Esophagus muscularis mucosa (tissue), 4 donors: ENCODE measurements around the gene CAMKMT. TPM values are rescaled to one million over a fixed set of nuclear protein-coding genes. Genes with fewer than 3 reads are reported as not detected.

Source experiments
- DNase-seq: peaks from one replicate; pipeline ENCODE4 v3.0.0-alpha.2; 2017; ENCODE audit errors: extremely low spot score
- H3K27ac ChIP-seq, 4 donors: fragments of 200-600 bp; sonication (generic); replicated peaks in 1 of 4; 1 replicate in 3 of 4; 2 replicates in 1 of 4; pipeline ENCODE4 v1.5.1; 2016 to 2019; ENCODE audit warnings: mild to moderate bottlenecking in 1 of 4
- H3K27me3 ChIP-seq, 4 donors: fragments of 200-600 bp; sonication (generic); one replicate each; pipeline versions ENCODE4 v1.5.1 to v1.6.0; 2016 to 2019
- H3K36me3 ChIP-seq, 4 donors: fragments of 200-600 bp; sonication (generic); one replicate each; pipeline ENCODE4 v1.5.1; 2016 to 2019
- H3K4me1 ChIP-seq, 4 donors: fragments of 200-600 bp; sonication (generic); one replicate each; pipeline ENCODE4 v1.5.1; 2016 to 2019
- H3K4me3 ChIP-seq, 4 donors: fragments of 200-600 bp; sonication (generic); 1 replicate in 2 of 4; 2 replicates in 2 of 4; pipeline ENCODE4 v1.5.1; 2016 to 2019; ENCODE audit warnings: mild to moderate bottlenecking in 4 of 4, moderate library complexity in 1 of 4
- H3K9me3 ChIP-seq, 4 donors: fragments of 200-600 bp; sonication (generic); 1 replicate in 3 of 4; 2 replicates in 1 of 4; pipeline ENCODE4 v1.5.1; 2016 to 2019
- EP300 ChIP-seq: sonication (generic); formaldehyde crosslinking; IDR thresholded peaks from one replicate; pipeline ENCODE4 v1.6.1; 2017; ENCODE audit warnings: antibody characterized with exemption
- POLR2A ChIP-seq: fragments of 450-650 bp; IDR thresholded peaks from one replicate; pipeline ENCODE4 v1.6.1; 2017; ENCODE audit warnings: antibody characterized with exemption, moderate library complexity, mild to moderate bottlenecking, low read depth
- POLR2AphosphoS5 ChIP-seq, 2 donors: sonication (generic); formaldehyde crosslinking; IDR thresholded peaks; one replicate each; pipeline ENCODE4 v1.6.1; 2017; ENCODE audit warnings: antibody characterized with exemption in 2 of 2
- WGBS: methylation state at CpG from one replicate; pipeline ENCODE4 v1.1.5; 2018; 5-methylcytosine and 5-hydroxymethylcytosine counted together
- intact Hi-C: fragments of 100-400 bp; cut with DNase I; formaldehyde crosslinking; loops from one replicate; pipeline ENCODE4 v1.15.1; 2023
- total RNA-seq, 4 donors: library from RNA; depleted of rRNA; stranded (reverse); fragments of >200 nt; gene quantifications; one replicate each; pipeline versions ENCODE4 v1.1.0 to v1.2.1, GENCODE V29; 2016
- TF ChIP-seq, protein P1 (sequence below), 3 experiments: fragments of 200-600 bp in 2 of 3; fragments of 450-650 bp in 1 of 3; sonication (generic) in 2 of 3; IDR thresholded peaks; one replicate each; pipeline ENCODE4 v1.5.1; 2017 to 2019; ENCODE audit warnings: antibody characterized with exemption in 3 of 3, mild to moderate bottlenecking in 2 of 3, moderate library complexity in 1 of 3

Gene CAMKMT
- total RNA-seq, 4 donors from 2014 or later, result 5.8 to 8.3 (median 6.9) TPM

DNA sequence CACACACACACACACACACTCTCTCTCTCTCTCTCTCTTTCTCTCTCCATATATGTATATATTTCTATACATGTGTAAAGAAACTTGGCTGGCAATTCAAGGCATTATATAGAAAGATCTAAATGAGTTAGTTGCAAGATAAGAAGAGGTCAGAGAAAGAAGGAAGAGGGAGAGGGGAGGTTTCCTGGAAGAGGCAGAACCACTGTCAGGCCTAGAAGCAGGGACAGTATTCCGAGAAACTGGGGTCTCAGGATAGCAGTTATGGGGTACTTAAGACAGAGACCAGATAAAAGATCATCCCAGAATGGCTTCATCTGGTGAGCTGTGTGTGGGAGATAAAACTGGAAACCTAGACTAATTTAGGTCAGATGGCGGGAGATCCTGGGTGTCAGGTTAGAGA is 180.8 kb downstream of the CAMKMT start:
- H3K9me3 ChIP-seq, result no peaks in the 10 kb centered on the region
- TF ChIP-seq, protein P1, sequence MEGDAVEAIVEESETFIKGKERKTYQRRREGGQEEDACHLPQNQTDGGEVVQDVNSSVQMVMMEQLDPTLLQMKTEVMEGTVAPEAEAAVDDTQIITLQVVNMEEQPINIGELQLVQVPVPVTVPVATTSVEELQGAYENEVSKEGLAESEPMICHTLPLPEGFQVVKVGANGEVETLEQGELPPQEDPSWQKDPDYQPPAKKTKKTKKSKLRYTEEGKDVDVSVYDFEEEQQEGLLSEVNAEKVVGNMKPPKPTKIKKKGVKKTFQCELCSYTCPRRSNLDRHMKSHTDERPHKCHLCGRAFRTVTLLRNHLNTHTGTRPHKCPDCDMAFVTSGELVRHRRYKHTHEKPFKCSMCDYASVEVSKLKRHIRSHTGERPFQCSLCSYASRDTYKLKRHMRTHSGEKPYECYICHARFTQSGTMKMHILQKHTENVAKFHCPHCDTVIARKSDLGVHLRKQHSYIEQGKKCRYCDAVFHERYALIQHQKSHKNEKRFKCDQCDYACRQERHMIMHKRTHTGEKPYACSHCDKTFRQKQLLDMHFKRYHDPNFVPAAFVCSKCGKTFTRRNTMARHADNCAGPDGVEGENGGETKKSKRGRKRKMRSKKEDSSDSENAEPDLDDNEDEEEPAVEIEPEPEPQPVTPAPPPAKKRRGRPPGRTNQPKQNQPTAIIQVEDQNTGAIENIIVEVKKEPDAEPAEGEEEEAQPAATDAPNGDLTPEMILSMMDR (IDR thresholded peaks at IDR 0.05), result no peak
- TF ChIP-seq POLR2A (no peak), POLR2AphosphoS5 (IDR thresholded peaks at IDR 0.05) (no peak)
- H3K4me3 ChIP-seq, result no peak overlapping the region
- intact Hi-C loops, result no loop called here
- H3K27me3 ChIP-seq, result no peaks in the 10 kb centered on the region
- peaks cover 0 to 13% (median 7%) of the 10 kb centered on the region in 4 donors for H3K4me1 ChIP-seq
- 89% methylated on average over 2 of the region's 2 CpGs for WGBS
- no peak overlapping the region for H3K27ac ChIP-seq
- no peaks in the 10 kb centered on the region for H3K36me3 ChIP-seq
- DNase-seq, result no peak

DNA sequence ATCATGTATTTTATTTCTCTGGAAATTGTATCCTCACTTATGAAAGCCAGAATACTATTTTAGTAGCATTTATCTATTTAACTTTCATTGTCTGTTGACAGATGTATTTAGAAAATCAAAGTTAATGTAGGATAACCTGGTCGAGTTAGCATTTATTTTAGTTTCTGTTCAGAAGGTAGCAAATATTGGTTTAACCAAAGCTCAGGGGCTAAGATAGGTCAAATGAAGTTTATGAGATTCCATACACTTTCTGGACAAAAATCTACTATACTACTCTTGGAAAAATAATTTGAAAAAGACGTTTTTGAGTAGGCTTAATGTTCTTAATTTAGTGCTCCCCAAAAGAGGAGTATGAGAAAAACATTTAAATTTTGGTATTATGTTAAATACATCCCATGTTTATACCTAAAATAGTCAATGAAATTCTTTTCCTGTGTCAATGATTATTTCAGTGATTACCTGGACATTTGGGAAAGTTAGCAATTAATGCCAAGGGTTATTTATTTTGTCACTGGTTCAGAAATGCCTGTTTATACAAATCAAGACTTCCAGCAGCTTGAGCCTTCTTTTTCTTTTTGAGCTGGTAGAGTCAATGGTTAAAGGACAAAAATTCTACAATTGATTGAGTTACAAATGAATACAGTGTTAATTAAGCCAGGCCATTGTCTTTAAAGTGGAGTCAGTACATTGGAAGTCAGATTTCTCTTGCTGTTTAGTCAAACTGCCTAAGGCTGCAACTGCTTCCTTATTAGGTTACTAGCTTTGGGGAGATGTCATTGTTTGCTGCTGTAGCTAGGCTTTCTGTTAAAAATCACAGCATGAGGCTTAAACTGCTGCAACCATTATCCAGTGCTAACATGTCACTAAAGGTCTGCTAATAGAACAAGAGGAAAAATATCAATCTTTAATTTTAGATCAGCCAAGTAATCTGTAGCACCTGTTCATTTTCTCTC is 182.3 kb downstream of the CAMKMT start:
- Histone ChIP-seq H3K27me3 (no peaks in the 10 kb centered on the region), H3K9me3 (no peaks in the 10 kb centered on the region), H3K27ac (no peak overlapping the region), H3K4me1 (peaks cover 0 to 13% (median 10%) of the 10 kb centered on the region in 4 donors), H3K4me3 (no peak overlapping the region), H3K36me3 (no peaks in the 10 kb centered on the region)
- no peak for DNase-seq
- TF ChIP-seq POLR2A, result no peak
- WGBS, result 52% methylated on average over 2 of the region's 2 CpGs
- intact Hi-C loops, result no loop called here

DNA sequence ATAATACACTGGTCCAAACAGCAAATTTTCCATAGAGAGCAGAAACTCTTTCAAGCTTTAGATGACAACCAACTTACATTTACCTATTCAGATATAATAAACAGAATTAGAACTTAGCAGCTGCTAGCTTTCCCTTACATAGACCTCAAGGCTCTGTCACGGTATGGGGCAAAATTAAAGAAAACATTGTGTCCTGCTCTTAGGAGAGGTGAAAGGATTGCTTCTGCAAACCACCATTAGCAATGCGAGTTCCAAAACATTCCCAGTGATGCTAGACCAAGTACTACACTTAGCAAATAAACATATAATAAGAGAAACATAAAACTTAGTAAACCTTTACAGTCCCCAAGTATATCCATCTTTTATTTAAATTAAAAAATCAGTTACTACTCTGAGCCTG is 183.3 kb downstream of the CAMKMT start:
- intact Hi-C loops, result no loop called here
- Histone ChIP-seq H3K4me1 (peaks cover 0 to 13% (median 10%) of the 10 kb centered on the region in 4 donors), H3K4me3 (no peak overlapping the region), H3K27ac (no peak overlapping the region), H3K9me3 (no peaks in the 10 kb centered on the region), H3K36me3 (no peaks in the 10 kb centered on the region), H3K27me3 (no peaks in the 10 kb centered on the region)
- no peak for DNase-seq
- TF ChIP-seq EP300 (no peak), POLR2A (no peak), POLR2AphosphoS5 (IDR thresholded peaks at IDR 0.05) (no peak)
- TF ChIP-seq, protein P1 (IDR thresholded peaks at IDR 0.05), result no peak
- WGBS, result 93% methylated on average over 2 of the region's 2 CpGs

DNA sequence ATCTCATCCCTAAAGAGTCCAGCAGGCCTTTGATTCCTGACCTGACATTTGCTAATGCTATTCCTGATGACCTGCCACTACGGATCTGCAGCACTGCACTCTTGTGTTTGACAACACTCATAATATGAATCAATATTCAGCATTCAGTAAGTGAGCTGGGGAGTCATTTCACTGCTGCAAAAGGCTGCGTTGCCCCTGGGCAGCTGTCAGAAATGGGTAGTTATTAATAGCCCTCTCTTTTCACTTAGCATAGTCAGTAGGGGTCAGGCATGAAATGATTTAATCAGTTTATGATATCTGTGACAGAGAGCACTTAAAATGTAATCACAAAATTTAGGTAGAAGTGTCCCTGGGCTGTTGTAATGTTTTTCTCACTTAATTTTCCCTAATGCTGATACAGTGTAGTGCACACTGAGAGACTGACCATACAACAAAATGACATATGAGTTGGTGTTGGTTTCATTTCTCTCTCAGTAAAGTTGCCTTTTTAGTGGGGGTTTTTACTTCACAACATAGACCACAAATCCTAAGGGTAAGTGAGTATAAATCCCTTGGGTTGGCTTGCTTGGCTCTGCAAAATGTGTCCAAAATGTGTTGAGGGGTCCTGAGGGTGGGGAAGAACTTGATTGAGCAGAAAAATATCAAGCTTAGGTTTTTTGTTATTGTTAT is 184.8 kb downstream of the CAMKMT start:
- intact Hi-C loops, result no loop called here
- peaks cover 0 to 13% (median 10%) of the 10 kb centered on the region in 4 donors for H3K4me1 ChIP-seq

DNA sequence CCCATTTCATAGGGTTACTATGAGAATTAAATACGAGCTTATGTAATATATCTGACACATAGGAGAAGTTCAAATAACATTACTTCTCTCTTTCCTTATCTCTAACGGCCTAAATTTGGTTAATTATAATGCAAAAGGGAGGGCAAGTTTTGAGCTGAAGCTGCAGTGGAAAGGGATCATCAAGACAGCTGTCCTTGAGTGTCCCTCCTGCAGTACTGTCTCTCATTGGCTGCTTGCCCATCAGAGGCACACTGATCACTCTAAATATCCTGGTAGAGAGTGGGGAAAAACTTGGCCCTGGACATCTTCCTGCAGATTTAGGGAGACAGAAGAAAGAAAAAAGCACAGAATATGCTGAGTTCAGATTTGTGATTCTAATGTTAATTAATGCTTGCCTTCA is 186.0 kb downstream of the CAMKMT start:
- H3K27me3 ChIP-seq, result no peaks in the 10 kb centered on the region
- H3K27ac ChIP-seq, result no peak overlapping the region
- H3K4me3 ChIP-seq, result no peak overlapping the region
- intact Hi-C loops, result no loop called here
- no peak for TF ChIP-seq POLR2A
- no peak for TF ChIP-seq POLR2AphosphoS5 (IDR thresholded peaks at IDR 0.05)
- TF ChIP-seq, protein P1 (IDR thresholded peaks at IDR 0.05), result no peak
- no peak for TF ChIP-seq EP300
- H3K36me3 ChIP-seq, result no peaks in the 10 kb centered on the region
- WGBS, result 73% methylated on average over 2 of the region's 2 CpGs
- no peaks in the 10 kb centered on the region for H3K9me3 ChIP-seq
- no peak for DNase-seq
- peaks cover 0 to 13% (median 10%) of the 10 kb centered on the region in 4 donors for H3K4me1 ChIP-seq

More for the DNA sequence above, 184.8 kb downstream of the CAMKMT start:
- Histone ChIP-seq H3K9me3 (no peaks in the 10 kb centered on the region), H3K27me3 (no peaks in the 10 kb centered on the region), H3K36me3 (no peaks in the 10 kb centered on the region), H3K4me3 (no peak overlapping the region), H3K27ac (no peak overlapping the region)
- TF ChIP-seq POLR2AphosphoS5 (IDR thresholded peaks at IDR 0.05), result no peak
- no peak for DNase-seq
- WGBS, result 83% methylated on average over 2 of the region's 2 CpGs
